Effector memory CD4-positive, alpha-beta T cell (primary cell): Measurements from ENCODE around the gene ETHE1.

Experiments used
- DNase-seq, 3 donors: peaks; one replicate each; pipeline ENCODE4 v3.0.0-alpha.2; 2020
- H3K27ac ChIP-seq: 2 replicates; pipeline ENCODE4 v1.7.0; 2013; ENCODE audit warnings: mild to moderate bottlenecking, low read length, moderate library complexity; ENCODE audit not compliant: insufficient read depth, poor library complexity, severe bottlenecking
- H3K27me3 ChIP-seq: replicated peaks from 2 replicates; pipeline ENCODE4 v1.7.0; 2013; ENCODE audit warnings: mild to moderate bottlenecking, low read length; ENCODE audit not compliant: insufficient read depth, control insufficient read depth, poor library complexity, severe bottlenecking
- H3K36me3 ChIP-seq: 2 replicates; pipeline ENCODE4 v1.7.0; 2013; ENCODE audit warnings: mild to moderate bottlenecking, low read length, moderate library complexity; ENCODE audit not compliant: control insufficient read depth, insufficient read depth
- H3K4me1 ChIP-seq: 2 replicates; pipeline ENCODE4 v1.7.0; 2013; ENCODE audit warnings: low read length, mild to moderate bottlenecking; ENCODE audit not compliant: control insufficient read depth, insufficient read depth, poor library complexity, severe bottlenecking
- H3K4me3 ChIP-seq: 2 replicates; pipeline ENCODE4 v1.7.0; 2013; ENCODE audit warnings: low read length, low read depth, mild to moderate bottlenecking; ENCODE audit not compliant: insufficient read depth, poor library complexity, severe bottlenecking
- H3K9me3 ChIP-seq: 2 replicates; pipeline ENCODE4 v1.7.0; 2013; ENCODE audit warnings: mild to moderate bottlenecking, low read length, moderate library complexity; ENCODE audit not compliant: control insufficient read depth

Gene ETHE1

GRCh38 chr19:43534816-43535761 lies 8.1 kb upstream of the ETHE1 start:
- peaks cover 3% of the 10 kb centered on the region for H3K9me3 ChIP-seq
- peaks cover 13% of the 10 kb centered on the region for H3K36me3 ChIP-seq
- H3K27ac ChIP-seq: no peak overlapping the region
- H3K27me3 ChIP-seq: no peaks in the 10 kb centered on the region
- no peak overlapping the region for H3K4me3 ChIP-seq
- no peak for DNase-seq
- peaks cover 10% of the 10 kb centered on the region for H3K4me1 ChIP-seq

DNA sequence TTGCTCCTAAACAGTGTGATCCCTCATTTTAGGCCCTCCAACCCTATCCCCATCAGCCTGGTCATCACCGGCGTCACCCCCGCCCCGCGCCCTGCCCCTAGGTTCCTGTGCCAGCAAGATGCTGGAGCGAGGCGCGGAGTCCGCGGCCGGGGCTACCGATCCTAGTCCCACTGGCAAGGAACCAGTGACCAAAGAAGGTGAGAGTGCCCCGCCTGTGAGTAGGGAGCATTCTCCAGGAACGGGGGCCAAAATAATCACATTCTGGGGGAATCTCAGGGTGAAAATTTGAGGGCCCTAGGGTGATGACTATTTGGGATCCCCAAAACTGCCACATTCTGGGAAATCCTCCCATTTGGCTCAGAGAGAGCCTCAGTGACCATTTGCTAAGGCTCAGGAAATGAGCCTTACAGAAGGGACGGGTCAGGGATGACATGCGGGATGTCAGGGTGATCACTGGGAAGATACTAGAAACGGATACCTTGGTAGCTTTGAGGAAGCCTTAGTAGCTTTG lies 7.4 kb upstream of the ETHE1 start:
- peak overlapping the region; percentile 62 for H3K27ac ChIP-seq
- H3K27me3 ChIP-seq: no peaks in the 10 kb centered on the region
- no peak for DNase-seq
- H3K36me3 ChIP-seq: peaks cover 11% of the 10 kb centered on the region
- peaks cover 3% of the 10 kb centered on the region for H3K9me3 ChIP-seq
- peaks cover 10% of the 10 kb centered on the region for H3K4me1 ChIP-seq
- H3K4me3 ChIP-seq: no peak overlapping the region

DNA sequence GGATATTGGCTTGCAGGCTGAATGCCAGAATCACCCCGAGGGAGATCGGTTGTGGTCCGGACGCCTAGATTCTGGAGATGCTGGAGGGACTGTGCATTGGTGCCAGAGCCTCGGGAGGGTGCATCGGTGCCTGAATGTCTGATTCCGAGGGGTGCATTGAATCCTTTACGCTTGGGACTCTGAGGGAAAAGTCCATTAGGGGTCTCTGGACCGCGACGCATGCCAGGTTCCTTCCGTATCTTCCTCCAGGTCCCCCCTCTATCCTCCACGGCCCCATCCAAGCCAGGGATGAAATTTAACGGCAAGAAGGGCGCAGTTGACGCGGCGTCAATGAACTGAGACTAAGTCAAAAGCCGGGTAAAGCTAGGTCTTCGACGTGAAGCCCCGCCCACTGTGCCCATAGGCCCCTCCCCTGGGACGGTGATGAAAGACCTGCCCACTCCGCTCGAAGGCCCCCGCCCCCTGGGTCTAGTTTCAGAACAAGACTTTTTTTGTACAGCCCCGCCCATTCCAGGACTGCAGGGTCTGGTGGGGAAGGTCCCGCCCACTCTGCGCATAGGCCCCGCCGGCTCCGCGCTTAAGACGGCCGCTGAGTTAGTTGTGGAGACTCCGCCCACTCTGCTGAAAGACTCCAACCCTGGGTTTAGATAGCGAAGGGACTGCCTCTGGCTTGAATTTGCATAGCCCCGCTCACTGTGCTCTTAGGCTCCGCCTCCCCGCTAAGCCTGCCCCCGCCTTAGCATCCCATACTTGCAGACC lies 6.7 kb upstream of the ETHE1 start:
- Histone ChIP-seq H3K27ac (peak overlapping the region; percentile 62), H3K27me3 (no peaks in the 10 kb centered on the region), H3K9me3 (peaks cover 1% of the 10 kb centered on the region), H3K4me3 (peak overlapping the region; percentile 70), H3K36me3 (peaks cover 6% of the 10 kb centered on the region), H3K4me1 (peaks cover 10% of the 10 kb centered on the region)
- DNase-seq: peak; percentile 84 to 91 (median 87)

- H3K27ac ChIP-seq: peak within 1 kb of the TSS; percentile 62
- H3K36me3 ChIP-seq: no peaks in the 10 kb centered on the region
- peak; percentile 64 to 68 (median 67) for DNase-seq
Measured at GRCh38 chr19:43532962-43533545, 6.1 kb upstream of the ETHE1 start, which contains the start of gene ZNF575. ZNF575 (plus strand) TSS chr19:43533188; CDS start chr19:43534423, 1,235 bp downstream.

DNA sequence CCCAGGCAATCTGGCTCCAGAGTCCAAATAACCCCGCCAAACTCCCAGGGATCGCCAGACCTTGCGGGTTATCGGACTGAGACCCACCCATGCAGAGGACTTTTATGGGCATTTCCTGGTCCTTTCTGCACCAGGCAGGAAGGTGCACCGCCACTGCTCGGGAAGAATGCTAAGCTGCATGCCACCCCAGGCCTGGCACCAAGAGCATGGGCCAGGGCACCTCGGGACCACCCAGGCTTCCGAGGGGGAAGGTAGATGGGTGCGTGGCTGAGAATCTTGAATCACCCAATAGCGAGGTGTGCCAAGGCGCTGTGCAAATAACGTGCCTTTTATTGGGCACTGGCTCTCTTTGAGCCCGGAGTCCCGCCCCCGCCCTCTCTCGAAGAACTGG lies 5.6 kb upstream of the ETHE1 start:
- Histone ChIP-seq H3K36me3 (no peaks in the 10 kb centered on the region), H3K27me3 (no peaks in the 10 kb centered on the region), H3K4me3 (peak overlapping the region; percentile 70), H3K4me1 (peaks cover 10% of the 10 kb centered on the region), H3K9me3 (no peaks in the 10 kb centered on the region), H3K27ac (peak overlapping the region; percentile 62)
- DNase-seq: peak in 1 of 3 donors; percentile 25

More at GRCh38 chr19:43532962-43533545, 6.1 kb upstream of the ETHE1 start, which contains the start of gene ZNF575:
- peak within 1 kb of the TSS; percentile 70 for H3K4me3 ChIP-seq
- peaks cover 10% of the 10 kb centered on the region for H3K4me1 ChIP-seq
- H3K9me3 ChIP-seq: no peaks in the 10 kb centered on the region
- H3K27me3 ChIP-seq: no peaks in the 10 kb centered on the region

DNA sequence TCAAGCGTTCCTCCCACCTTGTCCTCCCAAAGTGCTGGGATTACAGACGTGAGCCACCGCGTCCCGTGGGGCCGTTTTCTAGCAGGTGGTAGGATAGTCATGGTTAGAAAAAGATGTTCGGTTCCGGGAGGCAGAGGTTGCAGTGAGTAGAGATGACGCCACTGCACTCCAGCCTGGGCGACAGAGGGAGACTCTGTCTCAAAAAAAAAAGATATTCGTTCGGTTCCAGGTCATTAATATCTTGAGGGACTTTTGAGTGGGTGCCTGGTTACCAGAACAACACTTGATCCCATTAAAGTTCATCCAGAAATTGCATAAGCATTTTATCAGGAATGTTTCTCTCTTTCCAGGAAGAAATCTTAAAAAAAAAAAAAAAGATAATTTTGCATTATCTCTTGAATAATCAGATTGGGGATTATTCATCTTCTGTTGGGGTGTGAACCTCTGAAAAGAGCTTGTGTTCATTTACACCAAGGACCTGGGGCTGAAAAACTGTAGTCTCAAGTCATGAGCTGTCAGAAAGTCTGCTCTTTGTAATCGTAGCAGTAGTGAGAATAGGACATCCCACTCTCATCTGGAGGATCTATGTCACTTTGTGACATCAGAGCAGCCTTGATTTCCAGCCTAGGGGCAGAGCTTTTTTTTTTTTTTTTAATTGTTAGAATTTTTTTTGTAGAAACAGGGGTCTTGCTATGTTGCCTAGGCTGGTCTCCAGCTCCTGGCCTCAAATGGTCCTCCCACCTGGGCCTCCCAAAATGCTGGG lies 1.0 kb upstream of the ETHE1 start:
- Histone ChIP-seq H3K4me3 (no peak overlapping the region), H3K4me1 (peaks cover 27% of the 10 kb centered on the region), H3K27ac (no peak overlapping the region), H3K9me3 (no peaks in the 10 kb centered on the region), H3K27me3 (no peaks in the 10 kb centered on the region), H3K36me3 (no peaks in the 10 kb centered on the region)
- no peak for DNase-seq

- no peak for DNase-seq
- no peaks in the 10 kb centered on the region for H3K36me3 ChIP-seq
- H3K27ac ChIP-seq: peak overlapping the region; percentile 63
- H3K9me3 ChIP-seq: no peaks in the 10 kb centered on the region
- no peaks in the 10 kb centered on the region for H3K27me3 ChIP-seq
- H3K4me1 ChIP-seq: peaks cover 20% of the 10 kb centered on the region
- H3K4me3 ChIP-seq: peak overlapping the region; percentile 89
Measured at GRCh38 chr19:43525836-43526771, 897 bp downstream of the ETHE1 start.

DNA sequence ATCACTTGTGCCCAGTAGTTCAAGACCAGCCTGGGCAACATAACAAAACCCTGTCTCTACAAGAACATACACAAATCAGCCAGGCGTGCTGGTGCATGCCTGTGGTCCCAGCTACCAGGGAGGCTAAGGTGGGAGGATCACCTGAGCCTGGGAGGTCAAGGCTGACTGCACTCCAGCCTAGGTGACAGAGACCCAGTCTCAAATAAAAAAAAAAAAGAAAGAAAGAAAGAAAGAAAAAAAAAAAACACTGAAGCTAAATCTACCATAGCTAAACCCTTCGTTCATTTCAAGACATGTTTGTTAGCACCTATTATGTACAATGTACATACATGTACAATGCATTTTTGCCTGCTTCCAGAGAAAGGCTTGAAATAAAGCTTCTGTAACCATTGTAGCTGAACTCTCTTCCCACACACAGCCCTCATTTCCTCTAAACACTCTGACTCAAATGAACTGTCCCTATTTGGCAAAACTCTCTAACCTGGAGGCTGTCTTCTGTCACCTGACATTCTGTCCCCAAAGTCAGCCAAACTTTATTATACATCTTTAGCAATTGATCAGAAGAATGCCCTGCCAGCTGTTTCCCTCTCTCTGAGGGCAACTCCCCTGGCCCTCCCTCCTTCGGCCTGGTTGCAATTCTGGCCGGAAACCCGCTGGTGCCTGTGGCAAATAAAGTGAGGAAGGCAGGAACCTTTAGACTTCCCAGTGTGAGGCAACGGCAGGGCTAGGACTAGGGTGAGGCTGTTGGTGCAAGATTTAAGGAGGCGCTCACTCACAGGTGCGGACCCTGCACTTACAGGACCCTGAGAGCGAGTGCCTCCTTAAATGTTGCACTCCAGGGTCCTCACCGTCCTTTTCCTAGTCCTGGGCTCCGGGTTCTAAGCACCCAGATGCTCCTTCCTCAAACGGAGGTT lies 1.8 kb downstream of the ETHE1 start:
- DNase-seq: no peak

More for the DNA sequence above, 1.8 kb downstream of the ETHE1 start:
- Histone ChIP-seq H3K4me3 (peak overlapping the region; percentile 89), H3K9me3 (no peaks in the 10 kb centered on the region), H3K4me1 (peaks cover 20% of the 10 kb centered on the region), H3K27me3 (no peaks in the 10 kb centered on the region), H3K27ac (peak overlapping the region; percentile 63), H3K36me3 (no peaks in the 10 kb centered on the region)
